Neuronal stem cell (in vitro differentiated cells): ENCODE data around the gene CDK5RAP3.

Experiments used
- DNase-seq: peaks from one replicate; pipeline ENCODE4 v3.0.0-alpha.2; 2013; ENCODE audit warnings: low spot score
- H2AFZ ChIP-seq: one replicate; pipeline ENCODE4 v1.6.1; 2013; ENCODE audit warnings: mild to moderate bottlenecking, low read length, inconsistent platforms
- H2AK5ac ChIP-seq: 2 replicates; pipeline ENCODE4 v1.6.1; 2013; ENCODE audit warnings: low read depth, mild to moderate bottlenecking, inconsistent platforms, low read length, moderate library complexity, mixed read lengths
- H2BK120ac ChIP-seq: 2 replicates; pipeline ENCODE4 v1.6.1; 2013; ENCODE audit warnings: low read depth, mild to moderate bottlenecking, inconsistent platforms, low read length, moderate library complexity, mixed read lengths
- H2BK12ac ChIP-seq: one replicate; pipeline ENCODE4 v1.6.1; 2013; ENCODE audit warnings: low read length, inconsistent platforms
- H2BK15ac ChIP-seq: 2 replicates; pipeline ENCODE4 v1.6.1; 2013; ENCODE audit warnings: mild to moderate bottlenecking, low read length, inconsistent platforms, mixed read lengths
- H2BK5ac ChIP-seq: one replicate; pipeline ENCODE4 v1.6.1; 2013; ENCODE audit warnings: inconsistent platforms, mild to moderate bottlenecking, low read length, moderate library complexity
- H3K14ac ChIP-seq: one replicate; pipeline ENCODE4 v1.6.1; 2013; ENCODE audit warnings: low read length, inconsistent platforms
- H3K18ac ChIP-seq: 2 replicates; pipeline ENCODE4 v1.6.1; 2013; ENCODE audit warnings: low read length, inconsistent platforms
- H3K23ac ChIP-seq: 2 replicates; pipeline ENCODE4 v1.6.1; 2013; ENCODE audit warnings: low read depth, mild to moderate bottlenecking, mixed read lengths, low read length, inconsistent platforms; ENCODE audit not compliant: poor library complexity
- H3K27ac ChIP-seq: replicated peaks from 3 replicates; pipeline ENCODE4 v1.5.1; 2013; ENCODE audit warnings: low read length, inconsistent platforms
- H3K27me3 ChIP-seq, 3 experiments: 2 replicates each; pipeline ENCODE4 v1.6.1; 2013; ENCODE audit warnings: low read length in 3 of 3, mild to moderate bottlenecking in 2 of 3, inconsistent platforms in 1 of 3, low read depth in 1 of 3, mixed read lengths in 1 of 3, moderate library complexity in 1 of 3; ENCODE audit not compliant: control insufficient read depth in 3 of 3, insufficient read depth in 3 of 3
- H3K36me3 ChIP-seq, 2 donors: replicated peaks in 1 of 2; 2 replicates each; pipeline ENCODE4 v1.6.1; 2013; ENCODE audit warnings: low read length in 2 of 2; ENCODE audit not compliant: control insufficient read depth in 2 of 2, insufficient read depth in 2 of 2
- H3K4ac ChIP-seq: 2 replicates; pipeline ENCODE4 v1.6.1; 2013; ENCODE audit warnings: inconsistent platforms, mild to moderate bottlenecking, low read length, moderate library complexity
- H3K4me1 ChIP-seq, 2 donors: 1 replicate in 1 of 2; 2 replicates in 1 of 2; pipeline ENCODE4 v1.6.1; 2013; ENCODE audit warnings: low read length in 2 of 2, low read depth in 1 of 2; ENCODE audit not compliant: control insufficient read depth in 2 of 2, insufficient read depth in 1 of 2
- H3K4me2 ChIP-seq: one replicate; pipeline ENCODE4 v1.6.1; 2013; ENCODE audit warnings: mild to moderate bottlenecking, low read length, inconsistent platforms; ENCODE audit not compliant: insufficient read depth, poor library complexity, severe bottlenecking
- H3K4me3 ChIP-seq, 2 donors: 2 replicates each; pipeline ENCODE4 v1.5.1; 2013; ENCODE audit warnings: low read length in 2 of 2, mild to moderate bottlenecking in 2 of 2, inconsistent platforms in 1 of 2, moderate library complexity in 1 of 2
- H3K79me1 ChIP-seq: one replicate; pipeline ENCODE4 v1.6.1; 2013; ENCODE audit warnings: low read depth, mild to moderate bottlenecking, inconsistent platforms, low read length, moderate library complexity
- H3K9ac ChIP-seq: one replicate; pipeline ENCODE4 v1.6.1; 2013; ENCODE audit warnings: mild to moderate bottlenecking, low read depth, low read length, inconsistent platforms; ENCODE audit not compliant: poor library complexity
- H3K9me3 ChIP-seq, 2 donors: replicated peaks in 1 of 2; 2 replicates each; pipeline versions ENCODE3 to v1.6.1; 2013; ENCODE audit warnings: low read length in 2 of 2, mild to moderate bottlenecking in 2 of 2, inconsistent platforms in 1 of 2, low read depth in 1 of 2, mixed read lengths in 1 of 2, moderate library complexity in 1 of 2; ENCODE audit not compliant: control insufficient read depth in 2 of 2, insufficient read depth in 1 of 2
- H4K8ac ChIP-seq: one replicate; pipeline ENCODE4 v1.6.1; 2013; ENCODE audit warnings: low read depth, mild to moderate bottlenecking, inconsistent platforms, low read length, moderate library complexity
- H4K91ac ChIP-seq: one replicate; pipeline ENCODE4 v1.6.1; 2013; ENCODE audit warnings: low read length, low read depth, mild to moderate bottlenecking, inconsistent platforms; ENCODE audit not compliant: poor library complexity
- WGBS, 2 donors: extraction: QIAGEN DNeasy Blood & Tissue Kit; methylation state at CpG; one replicate each; pipeline ENCODE4 v1.1.7; 2013; ENCODE audit warnings: missing lambda C conversion rate in 2 of 2, mixed read lengths in 1 of 2; ENCODE audit not compliant: insufficient read length in 2 of 2, insufficient replicate concordance in 1 of 2; ENCODE audit errors: extremely low coverage in 2 of 2; 5-methylcytosine and 5-hydroxymethylcytosine counted together

The CDK5RAP3 gene

DNA sequence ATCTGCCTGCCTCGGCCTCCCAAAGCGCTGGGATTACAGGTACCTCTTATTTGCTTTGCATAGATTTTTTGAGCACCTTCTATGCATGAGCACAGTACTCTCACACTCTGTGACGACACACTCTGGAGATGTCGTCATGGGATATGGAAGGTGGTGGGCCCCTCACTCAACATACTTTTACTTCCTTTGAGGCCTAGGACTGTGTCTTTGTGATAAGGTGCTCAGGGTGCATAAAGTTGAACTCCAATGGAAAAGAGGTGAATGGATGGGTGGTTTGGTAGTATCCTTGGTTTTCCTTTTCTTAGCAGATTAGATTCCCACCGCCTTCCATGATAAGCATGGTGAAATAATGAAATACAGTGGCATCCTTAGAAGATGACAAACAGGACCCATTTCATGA lies 6.1 kb upstream of the CDK5RAP3 start:
- Histone ChIP-seq H2BK5ac (no peak overlapping the region), H3K4me2 (no peak overlapping the region), H3K79me1 (no peaks in the 10 kb centered on the region), H3K18ac (no peak overlapping the region), H4K8ac (no peak overlapping the region), H2AK5ac (no peak overlapping the region), H3K36me3 (no peaks in the 10 kb centered on the region), H2BK12ac (no peak overlapping the region), H3K4me1 (peaks cover 0 to under 1% of the 10 kb centered on the region in 2 donors), H3K9me3 (no peaks in the 10 kb centered on the region), H2AFZ (no peak overlapping the region), H3K27ac (no peak overlapping the region), H3K27me3 (peaks cover 0 to 15% (median 0%) of the 10 kb centered on the region in 3 experiments), H3K4me3 (no peak overlapping the region), H3K4ac (no peak overlapping the region), H3K23ac (no peak overlapping the region), H2BK120ac (no peak overlapping the region), H2BK15ac (no peak overlapping the region), H3K9ac (no peak overlapping the region), H3K14ac (no peak overlapping the region), H4K91ac (no peak overlapping the region)
- no peak for DNase-seq
- no CpG with 5 or more reads among the region's 5 CpGs for WGBS, 2 donors

DNA sequence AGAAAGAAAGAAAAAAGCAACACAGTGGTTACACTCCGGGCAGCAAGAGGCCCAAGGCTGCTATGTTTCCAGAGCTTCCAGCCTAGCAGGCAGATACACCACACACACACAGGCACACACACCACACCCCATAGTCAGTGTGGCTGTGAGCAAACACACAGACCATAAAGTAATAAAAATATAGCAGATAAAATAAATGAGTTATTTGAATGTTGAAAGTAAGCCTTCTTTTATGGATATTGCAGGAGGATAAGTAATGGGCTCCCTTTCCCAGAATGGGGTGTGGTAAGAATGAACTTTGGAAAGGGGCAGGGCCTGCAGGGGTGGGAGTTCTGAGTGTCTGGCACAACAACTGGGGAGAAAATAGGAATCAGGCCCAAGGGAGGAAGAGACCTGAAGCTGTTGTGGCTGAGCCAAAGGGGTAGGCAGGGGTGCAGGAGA lies 4.8 kb upstream of the CDK5RAP3 start:
- Histone ChIP-seq H2BK5ac (no peak overlapping the region), H4K91ac (no peak overlapping the region), H4K8ac (no peak overlapping the region), H3K9me3 (no peaks in the 10 kb centered on the region), H3K79me1 (no peaks in the 10 kb centered on the region), H3K4me3 (no peak overlapping the region), H2BK12ac (no peak overlapping the region), H3K27me3 (peaks cover 0 to 4% (median 0%) of the 10 kb centered on the region in 3 experiments), H2BK15ac (no peak overlapping the region), H3K23ac (no peak overlapping the region), H3K14ac (no peak overlapping the region), H2AFZ (no peak overlapping the region), H3K4me2 (no peak overlapping the region), H3K4ac (no peak overlapping the region), H2AK5ac (no peak overlapping the region), H3K18ac (no peak overlapping the region), H3K36me3 (no peaks in the 10 kb centered on the region), H3K4me1 (peaks cover 3 to 8% of the 10 kb centered on the region in 2 donors), H3K27ac (no peak overlapping the region), H2BK120ac (no peak overlapping the region), H3K9ac (no peak overlapping the region)
- no peak for DNase-seq
- WGBS, 2 donors, result no CpG with 5 or more reads among the region's 1 CpG

DNA sequence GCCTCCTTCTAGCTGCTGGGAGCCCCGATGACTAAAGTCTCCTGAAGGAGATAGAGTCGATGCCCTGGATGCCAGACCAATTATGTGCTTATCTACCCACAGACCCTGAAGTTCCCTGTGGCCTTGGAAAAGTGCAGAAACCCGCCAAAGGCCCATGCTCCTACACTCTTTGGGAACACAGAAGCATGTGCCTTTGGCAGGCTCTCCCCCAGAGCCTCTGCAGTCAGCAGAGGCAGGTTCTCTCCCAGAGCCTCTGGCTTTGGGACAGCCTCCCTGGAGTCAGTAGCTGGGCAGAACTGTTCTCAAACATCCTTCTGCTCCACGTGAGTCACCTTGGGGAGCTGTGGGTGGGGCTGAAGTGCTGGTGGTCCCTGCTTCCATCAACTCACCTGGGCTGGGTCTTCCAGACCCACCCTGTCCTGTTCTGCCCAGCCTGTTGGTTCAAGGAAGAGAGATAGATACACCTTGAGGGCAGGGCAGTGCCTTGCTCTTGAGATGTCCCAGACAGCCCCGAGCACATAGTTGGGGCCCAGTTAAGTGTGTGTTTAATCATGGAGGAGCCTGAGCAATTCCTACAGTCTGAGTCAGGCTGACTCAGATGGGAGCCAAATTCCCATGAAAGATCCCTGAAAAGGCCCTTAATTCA lies 3.2 kb upstream of the CDK5RAP3 start:
- Histone ChIP-seq H4K8ac (no peak overlapping the region), H3K27me3 (peaks cover 0 to 3% (median 0%) of the 10 kb centered on the region in 3 experiments), H3K23ac (no peak overlapping the region), H2AFZ (no peak overlapping the region), H3K9me3 (no peaks in the 10 kb centered on the region), H3K79me1 (no peaks in the 10 kb centered on the region), H4K91ac (no peak overlapping the region), H3K27ac (no peak overlapping the region), H3K4ac (no peak overlapping the region), H3K18ac (no peak overlapping the region), H2BK12ac (no peak overlapping the region), H3K36me3 (peaks cover 0 to 5% of the 10 kb centered on the region in 2 donors), H3K4me1 (peaks cover 3 to 14% of the 10 kb centered on the region in 2 donors), H3K4me3 (no peak overlapping the region), H2BK5ac (no peak overlapping the region), H2AK5ac (no peak overlapping the region), H3K9ac (no peak overlapping the region), H2BK120ac (no peak overlapping the region), H3K14ac (no peak overlapping the region), H3K4me2 (no peak overlapping the region), H2BK15ac (no peak overlapping the region)
- WGBS, 2 donors, result no CpG with 5 or more reads among the region's 5 CpGs
- DNase-seq, result no peak

DNA sequence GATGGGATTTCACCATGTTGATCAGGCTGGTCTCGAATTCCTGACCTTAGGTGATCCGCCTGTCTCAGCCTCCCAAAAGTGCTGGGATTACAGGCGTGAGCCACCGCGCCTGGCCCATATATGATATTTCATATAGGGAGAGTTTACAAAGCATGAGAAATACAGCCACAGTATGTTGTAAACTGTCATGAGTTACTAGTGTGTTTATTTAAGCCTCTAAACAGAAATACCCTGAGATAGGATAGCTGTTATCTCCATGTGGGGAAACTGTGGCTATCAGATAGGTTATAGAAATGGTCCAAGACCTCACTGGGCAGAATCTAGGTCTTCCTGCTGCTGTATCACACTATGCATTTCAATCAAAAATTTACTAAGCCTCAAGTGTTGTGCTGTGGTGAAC lies 2.1 kb upstream of the CDK5RAP3 start:
- H3K4me1 ChIP-seq, result peaks cover 3 to 14% of the 10 kb centered on the region in 2 donors
- no CpG with 5 or more reads among the region's 5 CpGs for WGBS, 2 donors

More for the DNA sequence above, 2.1 kb upstream of the CDK5RAP3 start:
- H3K4ac ChIP-seq, result no peak overlapping the region
- no peak for DNase-seq
- no peak overlapping the region for H2BK120ac ChIP-seq
- H4K91ac ChIP-seq, result no peak overlapping the region
- H3K79me1 ChIP-seq, result no peaks in the 10 kb centered on the region
- H3K27ac ChIP-seq, result no peak overlapping the region
- no peak overlapping the region for H3K4me2 ChIP-seq
- H2BK15ac ChIP-seq, result no peak overlapping the region
- no peak overlapping the region for H3K18ac ChIP-seq
- H3K14ac ChIP-seq, result no peak overlapping the region
- no peak overlapping the region for H4K8ac ChIP-seq
- no peak overlapping the region for H2AFZ ChIP-seq
- peaks cover 0 to 3% (median 0%) of the 10 kb centered on the region in 3 experiments for H3K27me3 ChIP-seq
- H2BK12ac ChIP-seq, result no peak overlapping the region
- no peaks in the 10 kb centered on the region for H3K9me3 ChIP-seq
- no peak overlapping the region for H2BK5ac ChIP-seq
- H3K36me3 ChIP-seq, result peaks cover 4 to 16% of the 10 kb centered on the region in 2 donors
- no peak overlapping the region for H2AK5ac ChIP-seq
- no peak overlapping the region for H3K4me3 ChIP-seq
- H3K23ac ChIP-seq, result no peak overlapping the region
- no peak overlapping the region for H3K9ac ChIP-seq
